ENCODE data around the gene MLKL. TPM values are rescaled to one million over a fixed set of nuclear protein-coding genes. Genes with fewer than 3 reads are reported as not detected.
A peak's percentile ranks its signal among the peaks of the same experiment; 100 is the strongest.

The MLKL gene
- total and polyA plus RNA-seq, 8 donors, result 3.6 to 12.4 (median 7.0) TPM

- Histone ChIP-seq H3K36me3 (no peaks in the 10 kb centered on the region), H3K27ac (peak overlapping the region; percentile 0 to 74 (median 48)), H3K4me1 (peaks cover 37 to 52% (median 37%) of the 10 kb centered on the region in 3 donors), H3K27me3 (no peaks in the 10 kb centered on the region), H3K4me3 (peak overlapping the region in 1 of 4 donors; percentile 1), H3K9me3 (no peaks in the 10 kb centered on the region)
- peak in 3 of 4 donors; percentile 55 to 61 (median 58) for ATAC-seq
- DNase-seq, result no peak
- TF ChIP-seq CTCF (IDR thresholded peaks at IDR 0.05), result no peak
- WGBS, 2 donors, result 11 to 18% methylated on average over 7 of the region's 7 CpGs
- FAIRE-seq, result no peak
- intact Hi-C loops (cut with DNase I), result no loop called here
Observed at GRCh38 chr16:74637742-74638453, 62.8 kb downstream of the MLKL start.

GRCh38 chr16:74635303-74635702 is 65.4 kb downstream of the MLKL start:
- peaks cover 37 to 53% (median 42%) of the 10 kb centered on the region in 3 donors for H3K4me1 ChIP-seq
- H3K27me3 ChIP-seq, result no peaks in the 10 kb centered on the region
- no peaks in the 10 kb centered on the region for H3K9me3 ChIP-seq
- FAIRE-seq, result no peak
- peak in 1 of 6 donors; percentile 21 for DNase-seq
- intact Hi-C loops (cut with DNase I), result no loop called here
- WGBS, 2 donors, result 10 to 15% methylated on average over 5 of the region's 5 CpGs
- H3K27ac ChIP-seq, result peak overlapping the region in 2 of 4 donors; percentile 24 to 81
- TF ChIP-seq CTCF (IDR thresholded peaks at IDR 0.05), result no peak
- peaks cover 0 to 6% (median 0%) of the 10 kb centered on the region in 3 donors for H3K36me3 ChIP-seq
- ATAC-seq, result peak; percentile 63 to 88 (median 84)
- no peak overlapping the region for H3K4me3 ChIP-seq

GRCh38 chr16:74633686-74634085 is 67.0 kb downstream of the MLKL start:
- no peak for FAIRE-seq
- no peak for TF ChIP-seq CTCF (IDR thresholded peaks at IDR 0.05)
- WGBS, 2 donors, result 83 to 88% methylated on average over 7 of the region's 7 CpGs
- Histone ChIP-seq H3K4me3 (no peak overlapping the region), H3K9me3 (no peaks in the 10 kb centered on the region), H3K4me1 (peaks cover 34 to 51% (median 44%) of the 10 kb centered on the region in 3 donors), H3K27ac (peak overlapping the region in 2 of 4 donors; percentile 24 to 64), H3K27me3 (no peaks in the 10 kb centered on the region), H3K36me3 (peaks cover 0 to 9% (median 0%) of the 10 kb centered on the region in 3 donors)
- DNase-seq, result no peak
- intact Hi-C loops (cut with DNase I), result no loop called here
- no peak for ATAC-seq

GRCh38 chr16:74627506-74628220 is 73.0 kb downstream of the MLKL start:
- H3K4me1 ChIP-seq, result peaks cover 3 to 31% (median 21%) of the 10 kb centered on the region in 3 donors
- ATAC-seq, result peak; percentile 63 to 84 (median 82)

More at GRCh38 chr16:74627506-74628220, 73.0 kb downstream of the MLKL start:
- no peak overlapping the region for H3K4me3 ChIP-seq
- peak overlapping the region; percentile 5 to 72 (median 52) for H3K27ac ChIP-seq
- intact Hi-C loops (cut with DNase I), result loop anchor here in 1 of 3 donors (10.0 kb wide), 1 partner anchor 153 kb away; no protein-coding TSS in a partner anchor
- no peaks in the 10 kb centered on the region for H3K27me3 ChIP-seq
- no peaks in the 10 kb centered on the region for H3K9me3 ChIP-seq
- DNase-seq (peak in 4 of 6 donors; percentile 35 to 74 (median 64)), FAIRE-seq (no peak)
- H3K36me3 ChIP-seq, result peaks cover 0 to 43% (median 3%) of the 10 kb centered on the region in 3 donors
- TF ChIP-seq CTCF (IDR thresholded peaks at IDR 0.05), result no peak
- WGBS, 2 donors, result 35 to 38% methylated on average over 6 of the region's 6 CpGs

Measured in pancreas (tissue), 10 donors.